HCT116 (cell line): ENCODE data around the gene ZXDC.

Experiments
- CTCF ChIP-seq, 3 experiments: fragments of 200-600 bp in 1 of 3; sonication (generic) in 1 of 3; IDR thresholded peaks in 2 of 3; conservative IDR thresholded peaks in 1 of 3; 2 replicates each; pipeline ENCODE4 v1.5.1; 2012 to 2017; ENCODE audit warnings: low read depth in 2 of 3, low read length in 2 of 3, antibody characterized with exemption in 1 of 3, borderline replicate concordance in 1 of 3, control low read depth in 1 of 3, mild to moderate bottlenecking in 1 of 3, mixed read lengths in 1 of 3, mixed run types in 1 of 3, moderate library complexity in 1 of 3; ENCODE audit not compliant: insufficient read depth in 1 of 3
- EZH2 ChIP-seq: fragments of 200-600 bp; sonication (generic); IDR thresholded peaks from 2 replicates; pipeline ENCODE4 v1.6.1; 2017; ENCODE audit warnings: antibody characterized with exemption, mixed run types
- POLR2A ChIP-seq: IDR thresholded peaks from 2 replicates; pipeline ENCODE4 v1.7.0; 2011; ENCODE audit warnings: borderline replicate concordance; ENCODE audit not compliant: insufficient read depth, insufficient read length; ENCODE audit errors: extremely low read depth
- SP1 ChIP-seq: IDR thresholded peaks from 2 replicates; pipeline ENCODE4 v1.6.1; 2012; ENCODE audit warnings: low read depth

- TF ChIP-seq POLR2A (no peak), CTCF (IDR thresholded peaks at IDR 0.05 in 2 of 3, conservative IDR thresholded peaks at IDR 0.05 in 1 of 3; ENCODE audit: borderline replicate concordance in 1 of 3, insufficient read depth in 1 of 3, low read depth in 2 of 3, low read length in 2 of 3) (no peak), EZH2 (no peak), SP1 (no peak)
These were observed 80.7 kb downstream of the ZXDC start for GRCh38 chr3:126394977-126395321.
